Brain microvascular endothelial cell (primary cell): ENCODE data around the gene MCRIP1.

Experiments used
- DNase-seq: peaks from one replicate; pipeline ENCODE4 v3.0.0-alpha.2; 2020
- H3K27ac ChIP-seq: fragments of 250-450 bp; sonication (Bioruptor Pico); 2 replicates; pipeline ENCODE4 v1.5.1; 2020; ENCODE audit warnings: mild to moderate bottlenecking, moderate library complexity
- H3K27me3 ChIP-seq: fragments of 250-450 bp; sonication (Bioruptor Pico); replicated peaks from 2 replicates; pipeline ENCODE4 v1.5.1; 2020; ENCODE audit warnings: mild to moderate bottlenecking
- H3K36me3 ChIP-seq: fragments of 250-450 bp; sonication (Bioruptor Pico); replicated peaks from 2 replicates; pipeline ENCODE4 v1.5.1; 2020; ENCODE audit warnings: mild to moderate bottlenecking
- H3K4me3 ChIP-seq: 2 replicates; pipeline ENCODE4 v1.5.1; 2011; ENCODE audit warnings: low read depth, mild to moderate bottlenecking, control low read depth, low read length, moderate library complexity
- CTCF ChIP-seq: IDR thresholded peaks from 2 replicates; pipeline ENCODE4 v1.5.1; 2011; ENCODE audit warnings: low read depth, mild to moderate bottlenecking, moderate library complexity, low read length, control low read depth, inconsistent platforms; ENCODE audit errors: missing control alignments
- in situ Hi-C: cut with HindIII; loops from 2 replicates; pipeline ENCODE4 v1.10.0; 2017; ENCODE audit warnings: low sequenced_read_pairs, low pct_ligation_motif_present

Gene MCRIP1

GRCh38 chr17:81831957-81832607 lies 1.0 kb downstream of the MCRIP1 start:
- Histone ChIP-seq H3K27ac (peak overlapping the region; percentile 66), H3K36me3 (no peaks in the 10 kb centered on the region), H3K4me3 (peak overlapping the region; percentile 71), H3K27me3 (no peaks in the 10 kb centered on the region)
- in situ Hi-C loops, result no loop called here
- DNase-seq, result peak; percentile 10
- TF ChIP-seq CTCF, result no peak

- Histone ChIP-seq H3K27me3 (no peaks in the 10 kb centered on the region), H3K4me3 (no peak overlapping the region), H3K27ac (peak overlapping the region; percentile 66), H3K36me3 (no peaks in the 10 kb centered on the region)
- no peak for TF ChIP-seq CTCF
- no peak for DNase-seq
- in situ Hi-C loops, result no loop called here
Observed at GRCh38 chr17:81831563-81831956, 1.5 kb downstream of the MCRIP1 start.

GRCh38 chr17:81829858-81830257 lies 3.2 kb downstream of the MCRIP1 start:
- no peak overlapping the region for H3K27ac ChIP-seq
- in situ Hi-C loops, result no loop called here
- no peaks in the 10 kb centered on the region for H3K27me3 ChIP-seq
- H3K36me3 ChIP-seq, result no peaks in the 10 kb centered on the region
- H3K4me3 ChIP-seq, result no peak overlapping the region
- no peak for DNase-seq
- no peak for TF ChIP-seq CTCF

- no peaks in the 10 kb centered on the region for H3K27me3 ChIP-seq
- peaks cover 3% of the 10 kb centered on the region for H3K36me3 ChIP-seq
- H3K27ac ChIP-seq, result no peak overlapping the region
- TF ChIP-seq CTCF, result no peak
- H3K4me3 ChIP-seq, result no peak overlapping the region
- DNase-seq, result no peak
- in situ Hi-C loops, result no loop called here
Observed at GRCh38 chr17:81828656-81829055, 4.4 kb downstream of the MCRIP1 start.

GRCh38 chr17:81825841-81826466 lies 7.1 kb downstream of the MCRIP1 start:
- TF ChIP-seq CTCF, result peak; percentile 10
- DNase-seq, result no peak
- Histone ChIP-seq H3K27me3 (no peaks in the 10 kb centered on the region), H3K4me3 (no peak overlapping the region), H3K27ac (no peak overlapping the region), H3K36me3 (peaks cover 6% of the 10 kb centered on the region)
- in situ Hi-C loops, result no loop called here
